C4-2B (cell line): Measurements from ENCODE around the gene TESK1.

Experiments
- H3K27ac ChIP-seq: fragments of 450-650 bp; 2 replicates; pipeline ENCODE4 v1.5.1; 2017
- CTCF ChIP-seq: fragments of 450-650 bp; conservative IDR thresholded peaks from 2 replicates; pipeline ENCODE4 v1.5.1; 2017; ENCODE audit warnings: mild to moderate bottlenecking
- ZFX ChIP-seq: fragments of 450-650 bp; IDR thresholded peaks from 2 replicates; pipeline ENCODE4 v1.6.1; 2017

TESK1 gene

GRCh38 chr9:35560625-35561337 is 44.3 kb upstream of the TESK1 start:
- TF ChIP-seq CTCF = no peak
- TF ChIP-seq ZFX = no peak
- no peak overlapping the region for H3K27ac ChIP-seq

GRCh38 chr9:35561468-35562261 is 43.4 kb upstream of the TESK1 start:
- TF ChIP-seq ZFX (no peak), CTCF (no peak)
- H3K27ac ChIP-seq = no peak overlapping the region

DNA sequence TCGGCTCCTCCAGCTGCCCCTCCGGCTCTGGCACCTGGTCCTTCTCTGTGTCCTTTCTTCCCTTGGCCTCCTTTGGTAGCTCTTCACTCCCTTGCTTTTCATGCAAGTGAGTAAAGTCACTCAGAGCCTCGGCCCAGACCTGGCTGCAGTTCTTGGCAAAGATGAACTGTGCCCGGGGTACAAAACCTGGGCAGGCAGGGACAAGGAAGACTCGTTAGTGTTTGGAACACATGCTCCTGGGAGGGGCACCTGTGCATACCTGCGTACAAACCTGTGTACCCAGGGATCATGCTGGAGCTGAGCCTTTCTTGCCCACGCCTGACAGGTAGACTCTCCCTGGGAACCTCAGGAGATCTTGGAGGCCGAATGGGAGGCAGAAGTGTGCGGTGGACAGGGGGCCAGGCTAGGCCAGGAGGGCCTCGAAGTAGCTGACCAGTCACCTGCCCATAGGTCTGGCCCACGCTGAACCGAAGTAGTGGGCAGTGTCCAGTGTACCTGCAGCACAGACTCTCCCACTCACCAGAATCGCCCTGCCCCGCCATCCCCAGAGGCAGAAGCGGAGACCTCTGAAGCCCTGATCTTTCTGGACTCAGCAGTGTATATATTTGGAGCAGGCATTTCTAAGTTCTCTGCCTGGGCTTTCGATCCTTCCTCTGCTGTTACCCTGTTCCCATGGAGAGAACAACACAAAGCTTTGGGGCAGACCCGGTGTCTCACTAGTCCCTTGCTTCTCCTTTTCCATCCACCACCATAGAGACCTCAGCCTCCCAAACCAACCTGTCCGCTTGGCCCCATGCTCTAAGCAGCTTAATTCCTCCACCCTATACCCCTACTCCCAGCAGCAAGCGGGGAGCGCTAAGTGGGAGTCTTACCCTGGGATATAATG is 41.9 kb upstream of the TESK1 start:
- H3K27ac ChIP-seq = no peak overlapping the region
- TF ChIP-seq CTCF (no peak), ZFX (no peak)

- no peak overlapping the region for H3K27ac ChIP-seq
- no peak for TF ChIP-seq CTCF
- no peak for TF ChIP-seq ZFX
Measured at GRCh38 chr9:35563791-35564197, 41.3 kb upstream of the TESK1 start.

- H3K27ac ChIP-seq = no peak overlapping the region
- TF ChIP-seq CTCF = no peak
- no peak for TF ChIP-seq ZFX
Measured at GRCh38 chr9:35564658-35565061, 40.4 kb upstream of the TESK1 start.

DNA sequence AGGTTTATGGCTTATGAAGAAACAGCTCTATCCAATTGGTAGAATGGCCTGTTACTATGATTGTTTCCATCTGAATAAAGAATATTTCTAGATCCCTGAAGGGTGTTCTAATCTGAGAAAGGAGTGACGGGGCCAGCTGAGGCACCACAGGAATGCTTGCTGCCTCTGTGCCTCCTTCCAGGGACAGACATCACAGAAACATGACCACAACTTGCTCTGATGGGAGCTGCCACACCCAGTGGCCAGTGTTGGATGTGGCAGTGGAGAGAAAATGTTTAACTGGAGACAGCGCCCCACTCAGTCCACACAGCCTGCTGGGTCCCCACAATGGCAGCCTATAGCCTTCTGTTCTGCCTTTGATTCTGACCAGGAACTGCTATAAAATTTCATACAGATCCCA is 38.6 kb upstream of the TESK1 start:
- no peak for TF ChIP-seq CTCF
- no peak for TF ChIP-seq ZFX
- no peak overlapping the region for H3K27ac ChIP-seq

GRCh38 chr9:35568196-35568595 is 36.9 kb upstream of the TESK1 start:
- TF ChIP-seq CTCF (no peak), ZFX (no peak)
- H3K27ac ChIP-seq = no peak overlapping the region
